HEK293 (cell line): ENCODE results near the gene TMPRSS7.

ENCODE experiments used
- CTCF ChIA-PET: fragments of 350-600 bp; formaldehyde crosslinking; extraction: SDS; loops from one replicate; lab custom pipeline; 2021; ENCODE audit warnings: antibody characterized with exemption; lab: Yijun Ruan, JAX
- POLR2A ChIA-PET: fragments of 300-600 bp; formaldehyde crosslinking; extraction: SDS; loops from one replicate; lab custom pipeline; 2020; ENCODE audit warnings: antibody characterized with exemption, inconsistent platforms; lab: Yijun Ruan, JAX
- H3K27ac ChIP-seq: fragments of 200-500 bp; sonication (Bioruptor generic); 2 replicates; pipeline ENCODE4 v1.5.1; 2014; ENCODE audit warnings: low read depth, low read length, control low read depth, inconsistent platforms; ENCODE audit errors: extremely low read depth
- H3K36me3 ChIP-seq, 2 experiments: fragments of 200-500 bp in 1 of 2; sonication (Bioruptor generic) in 1 of 2; 1 replicate in 1 of 2; 2 replicates in 1 of 2; pipeline ENCODE4 v1.5.1; 2014 to 2017; ENCODE audit warnings: inconsistent platforms in 2 of 2, low read length in 2 of 2; ENCODE audit not compliant: control insufficient read depth in 2 of 2, insufficient read depth in 1 of 2
- H3K4me1 ChIP-seq: fragments of 200-500 bp; sonication (Bioruptor generic); 2 replicates; pipeline ENCODE4 v1.5.1; 2014; ENCODE audit warnings: mild to moderate bottlenecking, low read length, inconsistent platforms; ENCODE audit not compliant: control insufficient read depth, insufficient read depth
- H3K4me3 ChIP-seq: 2 replicates; pipeline ENCODE4 v1.5.1; 2011; ENCODE audit warnings: low read depth, mild to moderate bottlenecking, control low read depth, low read length, moderate library complexity
- H3K9me3 ChIP-seq: fragments of 200-500 bp; sonication (Bioruptor generic); 2 replicates; pipeline ENCODE4 v1.5.1; 2014; ENCODE audit warnings: low read depth, low read length, inconsistent platforms; ENCODE audit not compliant: control insufficient read depth, insufficient read depth
- GLI2 ChIP-seq: fragments of 450-650 bp; formaldehyde crosslinking; IDR thresholded peaks from 2 replicates; pipeline ENCODE4; 2017; ENCODE audit warnings: missing biosample characterization, missing genetic modification characterization, low read depth, borderline replicate concordance
- PATZ1 ChIP-seq: fragments of 450-650 bp; formaldehyde crosslinking; IDR thresholded peaks from 2 replicates; pipeline ENCODE4 v1.5.1; 2016; ENCODE audit warnings: missing biosample characterization, missing genetic modification characterization
- REPIN1 ChIP-seq: fragments of 450-650 bp; formaldehyde crosslinking; IDR thresholded peaks from 2 replicates; pipeline ENCODE4 v1.5.1; 2017; ENCODE audit warnings: missing biosample characterization, missing genetic modification characterization, low read depth
- ZBTB17 ChIP-seq: fragments of 450-650 bp; formaldehyde crosslinking; IDR thresholded peaks from 2 replicates; pipeline ENCODE4 v1.5.1; 2016; ENCODE audit warnings: missing biosample characterization, missing genetic modification characterization
- ZBTB21 ChIP-seq: fragments of 450-650 bp; formaldehyde crosslinking; IDR thresholded peaks from 2 replicates; pipeline ENCODE4 v1.5.1; 2017; ENCODE audit warnings: missing biosample characterization, missing genetic modification characterization
- ZFP3 ChIP-seq: fragments of 450-650 bp; formaldehyde crosslinking; IDR thresholded peaks from 2 replicates; pipeline ENCODE4 v1.5.1; 2016; ENCODE audit warnings: low read depth, missing biosample characterization, missing genetic modification characterization
- ZFP37 ChIP-seq: fragments of 450-650 bp; formaldehyde crosslinking; IDR thresholded peaks from 2 replicates; pipeline ENCODE4 v1.5.1; 2016; ENCODE audit warnings: missing biosample characterization, missing genetic modification characterization
- ZFP69B ChIP-seq: fragments of 450-650 bp; formaldehyde crosslinking; IDR thresholded peaks from 2 replicates; pipeline ENCODE4 v1.5.1; 2016; ENCODE audit warnings: missing biosample characterization, missing genetic modification characterization
- ZNF114 ChIP-seq: fragments of 450-650 bp; formaldehyde crosslinking; IDR thresholded peaks from 2 replicates; pipeline ENCODE4 v1.5.0; 2017; ENCODE audit warnings: missing biosample characterization, missing genetic modification characterization
- ZNF140 ChIP-seq: fragments of 450-650 bp; formaldehyde crosslinking; IDR thresholded peaks from 2 replicates; pipeline ENCODE4 v1.5.1; 2016; ENCODE audit warnings: missing biosample characterization, missing genetic modification characterization
- ZNF404 ChIP-seq: fragments of 450-650 bp; formaldehyde crosslinking; IDR thresholded peaks from 2 replicates; pipeline ENCODE4 v1.5.1; 2017; ENCODE audit warnings: missing biosample characterization, missing genetic modification characterization
- ZNF561 ChIP-seq: fragments of 450-650 bp; IDR thresholded peaks from 2 replicates; pipeline ENCODE4 v1.5.1; 2018; ENCODE audit warnings: missing biosample characterization, missing genetic modification characterization, borderline replicate concordance
- ZNF585B ChIP-seq: fragments of 450-650 bp; formaldehyde crosslinking; IDR thresholded peaks from 2 replicates; pipeline ENCODE4 v1.5.1; 2016; ENCODE audit warnings: missing biosample characterization, missing genetic modification characterization
- ZNF629 ChIP-seq: fragments of 450-650 bp; formaldehyde crosslinking; IDR thresholded peaks from 2 replicates; pipeline ENCODE4 v1.5.1; 2017; ENCODE audit warnings: missing biosample characterization, missing genetic modification characterization
- ZNF639 ChIP-seq: fragments of 450-650 bp; formaldehyde crosslinking; IDR thresholded peaks from 2 replicates; pipeline ENCODE4 v1.5.1; 2016; ENCODE audit warnings: missing biosample characterization, missing genetic modification characterization
- ZNF664 ChIP-seq: fragments of 450-650 bp; formaldehyde crosslinking; IDR thresholded peaks from 2 replicates; pipeline ENCODE4 v1.5.1; 2016; ENCODE audit warnings: missing biosample characterization, missing genetic modification characterization
- ZSCAN16 ChIP-seq: fragments of 450-650 bp; formaldehyde crosslinking; IDR thresholded peaks from 2 replicates; pipeline ENCODE4 v1.5.1; 2016; ENCODE audit warnings: missing biosample characterization, missing genetic modification characterization
- ZSCAN30 ChIP-seq: fragments of 450-650 bp; IDR thresholded peaks from 2 replicates; pipeline ENCODE4 v1.5.1; 2018; ENCODE audit warnings: missing biosample characterization, mild to moderate bottlenecking, missing genetic modification characterization, moderate library complexity
- ZSCAN4 ChIP-seq: fragments of 450-650 bp; formaldehyde crosslinking; IDR thresholded peaks from 2 replicates; pipeline ENCODE4 v1.5.1; 2017; ENCODE audit warnings: missing biosample characterization, missing genetic modification characterization
- TF ChIP-seq, protein P1 (sequence below): fragments of 450-650 bp; formaldehyde crosslinking; IDR thresholded peaks from 2 replicates; pipeline ENCODE4 v1.5.1; 2016; ENCODE audit warnings: missing biosample characterization, missing genetic modification characterization
- TF ChIP-seq, protein P2 (sequence below): fragments of 450-650 bp; formaldehyde crosslinking; IDR thresholded peaks from 2 replicates; pipeline ENCODE4; 2016; ENCODE audit warnings: missing biosample characterization, missing genetic modification characterization
- TF ChIP-seq, protein P3 (sequence below): fragments of 450-650 bp; formaldehyde crosslinking; optimal IDR thresholded peaks from 2 replicates; pipeline ENCODE3; 2016; ENCODE audit warnings: missing biosample characterization, mild to moderate bottlenecking, missing genetic modification characterization

Gene TMPRSS7

DNA sequence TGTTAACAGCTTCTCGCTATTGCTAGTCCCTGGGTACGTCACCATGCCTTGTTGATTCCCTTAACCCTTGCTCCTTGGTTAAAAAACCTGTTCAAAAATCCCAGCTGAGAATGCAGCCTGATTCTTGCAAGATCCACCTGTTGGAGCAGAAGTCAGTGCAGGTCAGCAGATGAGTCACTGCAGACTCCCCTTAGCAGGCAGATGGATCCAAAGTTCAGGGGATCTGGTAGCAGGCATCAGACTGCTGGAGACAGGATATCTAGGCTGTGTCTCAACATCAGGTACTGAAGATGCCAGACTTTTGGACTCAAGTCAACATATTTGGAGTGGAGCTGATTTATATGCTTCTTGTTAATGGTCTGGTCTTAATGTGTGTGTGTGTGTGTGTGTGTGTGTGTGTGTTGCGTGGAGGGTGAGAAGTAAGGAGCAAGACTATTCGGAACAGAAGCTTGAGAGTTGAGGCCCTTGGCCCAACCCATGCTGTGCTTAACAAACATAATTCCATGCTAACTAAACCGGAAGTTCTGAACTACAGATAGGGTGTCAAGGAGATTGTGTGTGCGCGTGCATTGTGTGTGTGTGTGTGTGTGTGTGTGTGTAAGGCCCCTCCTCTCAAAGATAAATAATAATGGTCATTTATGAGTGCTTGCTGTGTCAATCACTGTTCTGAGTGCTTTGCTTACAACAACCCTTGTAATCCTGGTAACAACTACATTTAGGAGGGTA is 50.6 kb downstream of the TMPRSS7 start (continued):
- TF ChIP-seq ZBTB21 (tag by site-specific recombination) (no peak), ZNF561 (tag by site-specific recombination) (no peak), PATZ1 (tag by site-specific recombination) (no peak), ZFP37 (tag by site-specific recombination) (no peak), ZSCAN30 (tag by site-specific recombination) (no peak), ZNF629 (tag by site-specific recombination) (no peak), ZFP3 (tag by site-specific recombination) (no peak), ZSCAN4 (peak; percentile 77), ZBTB17 (tag by site-specific recombination) (peak; percentile 61; the same call in 1 of the 2 replicates), ZNF114 (tag by site-specific recombination) (no peak), ZNF639 (tag by site-specific recombination) (no peak), ZNF140 (tag by site-specific recombination) (no peak), REPIN1 (tag by site-specific recombination) (no peak), ZNF404 (tag by site-specific recombination) (no peak)
- TF ChIP-seq, protein P1, sequence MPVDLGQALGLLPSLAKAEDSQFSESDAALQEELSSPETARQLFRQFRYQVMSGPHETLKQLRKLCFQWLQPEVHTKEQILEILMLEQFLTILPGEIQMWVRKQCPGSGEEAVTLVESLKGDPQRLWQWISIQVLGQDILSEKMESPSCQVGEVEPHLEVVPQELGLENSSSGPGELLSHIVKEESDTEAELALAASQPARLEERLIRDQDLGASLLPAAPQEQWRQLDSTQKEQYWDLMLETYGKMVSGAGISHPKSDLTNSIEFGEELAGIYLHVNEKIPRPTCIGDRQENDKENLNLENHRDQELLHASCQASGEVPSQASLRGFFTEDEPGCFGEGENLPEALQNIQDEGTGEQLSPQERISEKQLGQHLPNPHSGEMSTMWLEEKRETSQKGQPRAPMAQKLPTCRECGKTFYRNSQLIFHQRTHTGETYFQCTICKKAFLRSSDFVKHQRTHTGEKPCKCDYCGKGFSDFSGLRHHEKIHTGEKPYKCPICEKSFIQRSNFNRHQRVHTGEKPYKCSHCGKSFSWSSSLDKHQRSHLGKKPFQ (tag by site-specific recombination) = no peak
- TF ChIP-seq, protein P2, sequence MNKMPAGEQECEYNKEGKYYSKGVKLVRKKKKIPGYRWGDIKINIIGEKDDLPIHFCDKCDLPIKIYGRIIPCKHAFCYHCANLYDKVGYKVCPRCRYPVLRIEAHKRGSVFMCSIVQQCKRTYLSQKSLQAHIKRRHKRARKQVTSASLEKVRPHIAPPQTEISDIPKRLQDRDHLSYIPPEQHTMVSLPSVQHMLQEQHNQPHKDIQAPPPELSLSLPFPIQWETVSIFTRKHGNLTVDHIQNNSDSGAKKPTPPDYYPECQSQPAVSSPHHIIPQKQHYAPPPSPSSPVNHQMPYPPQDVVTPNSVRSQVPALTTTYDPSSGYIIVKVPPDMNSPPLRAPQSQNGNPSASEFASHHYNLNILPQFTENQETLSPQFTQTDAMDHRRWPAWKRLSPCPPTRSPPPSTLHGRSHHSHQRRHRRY (tag by site-specific recombination) = no peak
- TF ChIP-seq, all 188 proteins: peak for 5

GRCh38 chr3:112085735-112086075 is 51.2 kb downstream of the TMPRSS7 start:
- TF ChIP-seq ZSCAN16 (tag by site-specific recombination) = no peak
- no peak for TF ChIP-seq GLI2 (tag by site-specific recombination)
- TF ChIP-seq ZNF664 (tag by site-specific recombination) = no peak
- no peak for TF ChIP-seq ZNF585B (tag by site-specific recombination)
- TF ChIP-seq ZFP69B = 0 out of 2 replicates have a peak, but pooled peaks have one; percentile 78
- TF ChIP-seq, protein P3, sequence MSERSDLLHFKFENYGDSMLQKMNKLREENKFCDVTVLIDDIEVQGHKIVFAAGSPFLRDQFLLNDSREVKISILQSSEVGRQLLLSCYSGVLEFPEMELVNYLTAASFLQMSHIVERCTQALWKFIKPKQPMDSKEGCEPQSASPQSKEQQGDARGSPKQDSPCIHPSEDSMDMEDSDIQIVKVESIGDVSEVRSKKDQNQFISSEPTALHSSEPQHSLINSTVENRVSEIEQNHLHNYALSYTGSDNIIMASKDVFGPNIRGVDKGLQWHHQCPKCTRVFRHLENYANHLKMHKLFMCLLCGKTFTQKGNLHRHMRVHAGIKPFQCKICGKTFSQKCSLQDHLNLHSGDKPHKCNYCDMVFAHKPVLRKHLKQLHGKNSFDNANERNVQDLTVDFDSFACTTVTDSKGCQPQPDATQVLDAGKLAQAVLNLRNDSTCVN (tag by site-specific recombination) = no peak
- TF ChIP-seq, all 188 proteins: peak for 1
- Histone ChIP-seq H3K36me3 (no peaks in the 10 kb centered on the region), H3K9me3 (no peaks in the 10 kb centered on the region), H3K4me1 (peaks cover 14% of the 10 kb centered on the region; the same call in 1 of the 2 replicates), H3K4me3 (peak overlapping the region; percentile 41), H3K27ac (peak overlapping the region; percentile 29; the same call in 1 of the 2 replicates)
- POLR2A ChIA-PET = interaction anchor here (0.8 to 2.7 kb wide), 2 partner anchors 12 to 107 kb away, joined by 3 to 11 read pairs; partner anchors contain the start of gene ABHD10
- CTCF ChIA-PET = interaction anchor here (1.4 kb wide), 1 partner anchor 72 kb away, joined by 3 read pairs; no protein-coding TSS in a partner anchor
